ENCODE data around the gene NXF1.
"Not testable (repeated sequence)": the region's sequence is repeated elsewhere in the genome, so short reads cannot be mapped to it uniquely, and the experiment has no call there.

The NXF1 gene

DNA sequence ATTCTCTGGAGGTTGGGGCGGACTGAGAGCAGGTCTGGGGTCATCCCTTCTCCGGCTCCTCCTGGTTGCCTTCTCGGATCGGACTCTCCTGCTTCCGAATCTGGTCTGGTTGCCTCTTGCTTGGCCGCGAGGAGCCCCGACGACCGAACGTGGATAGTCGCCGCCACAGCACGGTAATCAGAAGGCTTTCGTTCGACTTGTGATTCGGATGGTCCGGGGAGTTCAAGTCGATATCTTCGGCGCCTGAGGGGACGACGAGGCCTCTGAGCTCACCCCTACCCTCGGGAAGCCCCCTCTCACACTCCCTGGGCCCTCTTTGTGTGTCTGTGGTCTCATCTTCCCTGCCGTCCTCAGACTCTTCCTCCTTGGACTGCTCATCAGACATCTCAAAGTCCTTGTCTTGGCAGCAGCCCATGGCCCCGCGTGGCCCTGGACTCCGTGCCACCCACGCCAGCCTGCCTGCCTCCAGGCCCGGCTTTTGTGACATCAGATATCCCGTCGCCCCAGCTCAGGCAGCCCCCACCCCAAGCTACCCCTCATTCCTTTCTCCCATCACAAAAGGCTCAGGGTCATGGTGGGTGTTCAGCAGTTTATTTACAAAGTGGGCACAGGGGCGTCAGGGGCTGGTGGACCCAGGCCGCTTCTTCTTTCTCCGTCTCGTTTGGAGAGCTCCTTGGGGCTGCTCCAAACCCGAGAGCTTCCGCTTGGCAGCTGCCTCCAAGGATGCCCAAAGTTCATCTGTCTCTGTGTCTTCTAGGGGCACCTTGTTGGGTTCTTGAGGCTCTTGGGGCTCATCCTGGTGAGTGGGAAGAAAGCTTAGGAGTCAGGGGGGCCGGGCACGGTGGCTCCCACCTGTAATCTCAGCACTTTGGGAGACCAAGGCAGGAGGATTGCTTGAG is 27.3 kb upstream of the NXF1 start, which contains the start of gene TEX54:
TEX54 (minus strand) TSS at position 506 of the 899 bp plus-strand sequence.
- DNase-seq (ENCODE audit: low read depth), result no peak

DNA sequence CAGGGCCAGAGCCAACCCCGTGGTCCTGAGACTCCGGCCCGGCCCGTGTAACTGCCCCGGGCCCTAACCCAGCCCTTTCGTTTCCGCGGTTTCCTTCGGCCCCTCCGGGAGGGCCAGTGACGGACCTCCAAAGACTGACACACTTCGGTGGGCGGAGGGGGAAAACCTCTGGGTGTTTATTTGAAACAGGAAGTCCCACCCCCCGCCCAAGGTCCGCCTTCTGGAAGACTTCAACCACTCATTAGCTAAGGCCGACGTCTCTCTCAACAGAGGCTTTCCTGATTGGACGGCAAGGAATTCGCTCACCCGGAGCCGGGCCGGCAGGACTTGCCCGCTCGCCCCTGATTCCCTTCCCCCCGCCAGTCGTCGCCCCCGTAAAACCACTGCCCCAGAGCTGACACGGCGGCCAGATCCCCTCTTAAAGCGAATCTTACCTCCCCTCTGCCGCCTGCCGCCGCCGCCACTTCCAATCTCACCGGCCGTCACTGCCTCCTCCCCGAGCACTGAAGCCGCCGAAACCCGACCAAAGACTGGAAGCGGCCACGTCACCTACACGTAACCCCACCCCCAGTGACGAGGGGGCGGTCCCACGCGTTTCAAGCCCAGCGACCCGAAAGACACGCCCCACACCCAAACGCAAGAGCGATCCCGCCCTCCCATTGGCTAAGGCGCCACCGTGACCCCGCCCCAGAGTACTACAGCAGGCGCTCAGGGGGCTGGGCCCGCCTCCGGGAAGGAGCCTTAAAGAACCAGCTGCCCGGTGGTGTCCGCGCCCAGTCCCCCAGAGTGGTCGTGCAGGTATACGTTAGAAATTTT is 26.5 kb upstream of the NXF1 start, which contains the start of gene STX5:
STX5 (minus strand) TSS at position 532 of the 816 bp plus-strand sequence. CDS start 808 bp downstream, outside the sequence.
- peak; percentile 99 for DNase-seq (ENCODE audit: low read depth)

DNA sequence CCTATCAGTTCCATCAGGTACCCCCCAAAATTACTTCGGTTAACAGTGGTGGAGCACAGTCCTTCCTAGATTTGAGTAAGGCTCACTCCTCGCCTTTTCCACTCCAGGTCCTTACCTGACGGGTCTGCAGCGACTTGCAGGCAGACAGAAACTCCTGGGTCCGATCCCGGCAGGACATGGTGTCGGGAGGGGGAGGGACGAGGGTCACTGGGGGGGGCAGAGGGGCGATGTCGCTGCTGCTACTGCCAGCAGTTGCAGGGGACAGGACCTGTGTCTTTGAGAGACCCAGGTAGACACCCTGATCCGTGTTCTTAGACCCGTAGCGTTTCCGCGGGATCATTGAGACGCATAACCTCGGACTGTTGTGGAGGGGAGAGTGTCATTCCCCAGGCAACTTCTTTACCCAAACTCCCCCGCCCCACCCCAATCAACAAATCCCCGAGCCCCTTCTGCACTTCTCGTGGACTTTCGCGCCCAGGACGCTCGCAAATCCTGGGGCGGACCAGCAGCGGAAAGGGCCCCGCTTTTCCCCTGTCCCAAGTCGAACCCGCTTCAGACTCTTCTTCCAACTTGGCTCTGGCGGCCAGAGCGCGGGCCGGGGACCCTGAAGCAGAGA is 25.8 kb upstream of the NXF1 start:
- DNase-seq (ENCODE audit: low read depth), result no peak

DNA sequence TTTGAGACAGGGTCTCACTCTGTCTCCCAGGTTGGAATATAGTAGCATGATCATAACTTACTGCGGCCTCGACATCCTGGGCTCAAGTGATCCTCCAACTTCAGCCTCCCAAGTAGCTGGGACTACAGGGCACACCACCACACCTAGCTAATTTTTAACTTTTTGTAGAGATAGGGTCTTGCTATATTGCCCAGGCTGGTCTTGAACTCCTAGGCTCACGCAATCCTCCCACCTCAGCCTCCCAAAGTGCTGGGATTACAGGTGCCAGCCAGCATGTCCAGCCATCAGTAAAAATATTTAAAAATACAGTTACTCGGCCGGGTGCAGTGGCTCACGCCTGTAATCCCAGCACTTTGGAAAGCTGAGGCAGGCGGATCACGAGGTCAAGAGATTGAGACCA is 22.9 kb upstream of the NXF1 start:
- DNase-seq (ENCODE audit: low read depth), result not testable (repeated sequence)

DNA sequence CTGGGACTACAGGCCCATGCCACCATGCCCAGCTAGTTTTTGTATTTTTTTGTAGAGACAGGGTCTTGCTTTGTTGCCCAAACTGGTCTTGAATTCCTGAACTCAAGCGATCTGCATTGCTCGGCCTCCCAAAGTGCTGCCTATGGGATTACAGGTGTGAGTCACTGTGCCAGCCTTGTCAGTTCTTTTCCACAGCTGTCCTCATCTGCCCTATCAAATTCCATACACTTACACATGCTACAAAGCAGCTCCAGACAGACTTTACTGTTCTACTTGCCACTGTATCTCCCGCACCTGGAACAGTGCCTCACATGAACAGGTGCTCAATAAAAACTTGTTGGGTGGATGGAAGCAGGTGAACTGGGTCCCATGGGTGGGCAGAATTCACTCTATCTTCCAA is 18.4 kb upstream of the NXF1 start:
- DNase-seq (ENCODE audit: low read depth), result no peak

DNA sequence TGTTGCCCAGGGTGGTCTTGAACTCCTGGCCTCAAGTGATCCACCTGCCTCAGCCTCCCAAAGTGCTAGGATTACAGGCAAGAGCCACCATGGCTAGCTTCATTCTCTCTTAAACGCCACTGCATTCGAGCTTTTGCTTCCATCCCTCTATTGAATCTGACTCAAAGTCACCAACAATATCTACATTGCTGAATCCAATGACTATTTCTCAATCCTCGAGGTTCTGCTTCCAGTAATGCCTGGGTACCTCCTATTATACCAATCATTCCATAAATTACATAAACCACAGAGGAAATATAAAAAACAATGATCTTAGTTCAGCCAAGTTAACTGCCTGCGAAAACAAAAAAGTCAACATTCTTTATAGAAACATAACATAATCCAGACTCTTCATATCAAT is 11.9 kb upstream of the NXF1 start:
- no peak for DNase-seq (ENCODE audit: low read depth)

DNA sequence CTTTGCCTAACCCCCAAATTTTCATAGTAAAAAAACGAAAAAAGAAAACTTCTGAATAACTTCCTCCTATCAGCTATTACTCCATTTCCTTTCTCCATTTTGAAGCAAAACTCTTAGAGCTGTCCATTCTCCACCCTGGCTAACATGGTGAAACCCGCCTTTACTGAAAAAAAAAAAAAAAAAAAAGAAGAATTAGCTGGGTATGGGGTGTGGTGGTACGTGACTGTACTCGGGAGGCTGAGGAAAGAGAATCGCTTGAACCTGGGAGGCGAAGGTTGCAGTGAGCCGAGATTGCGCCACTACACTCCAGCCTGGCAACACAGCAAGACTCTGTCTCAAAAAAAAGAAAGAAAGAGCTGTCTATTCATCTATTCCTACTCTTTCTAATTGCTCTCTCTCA is 11.3 kb upstream of the NXF1 start:
- no peak for DNase-seq (ENCODE audit: low read depth)

DNA sequence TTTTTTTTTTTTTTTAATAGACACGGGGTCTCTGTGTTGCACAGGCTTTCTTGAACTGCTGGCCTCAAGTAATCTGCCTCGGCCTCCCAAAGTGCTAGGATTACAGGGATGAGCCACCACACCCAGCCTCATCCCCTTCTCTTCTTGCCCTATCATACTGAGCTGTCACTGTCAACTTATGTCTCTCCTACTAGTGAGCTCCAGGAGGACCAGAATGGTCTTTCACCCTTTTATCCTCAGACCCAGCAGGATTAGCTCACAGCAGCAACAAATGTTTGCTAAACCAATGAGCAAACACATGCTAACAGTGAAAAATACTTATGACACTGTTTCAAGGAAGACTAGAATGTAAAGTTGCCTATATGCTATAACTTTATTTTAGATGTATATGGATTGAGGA is 6.4 kb upstream of the NXF1 start:
- no peak for DNase-seq (ENCODE audit: low read depth)

DNA sequence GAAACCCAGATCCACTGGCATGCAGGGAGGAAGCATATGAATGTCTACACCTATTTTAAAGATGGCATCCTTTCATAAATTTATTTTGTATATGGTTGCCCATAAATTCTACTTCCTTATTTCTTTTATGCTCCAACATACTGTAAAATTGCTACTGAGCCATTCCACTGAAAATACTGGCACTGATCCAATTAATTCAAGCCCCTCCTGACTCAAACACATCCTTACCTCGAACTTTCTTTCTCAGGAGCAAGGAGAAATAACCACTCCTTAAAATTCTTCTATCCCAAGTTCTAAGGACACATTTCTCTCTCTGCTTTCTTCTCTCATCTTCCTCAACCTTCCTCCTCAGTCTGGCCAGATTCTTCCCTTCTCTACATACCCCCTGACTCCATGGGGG is 5.5 kb upstream of the NXF1 start:
- no peak for DNase-seq (ENCODE audit: low read depth)

DNA sequence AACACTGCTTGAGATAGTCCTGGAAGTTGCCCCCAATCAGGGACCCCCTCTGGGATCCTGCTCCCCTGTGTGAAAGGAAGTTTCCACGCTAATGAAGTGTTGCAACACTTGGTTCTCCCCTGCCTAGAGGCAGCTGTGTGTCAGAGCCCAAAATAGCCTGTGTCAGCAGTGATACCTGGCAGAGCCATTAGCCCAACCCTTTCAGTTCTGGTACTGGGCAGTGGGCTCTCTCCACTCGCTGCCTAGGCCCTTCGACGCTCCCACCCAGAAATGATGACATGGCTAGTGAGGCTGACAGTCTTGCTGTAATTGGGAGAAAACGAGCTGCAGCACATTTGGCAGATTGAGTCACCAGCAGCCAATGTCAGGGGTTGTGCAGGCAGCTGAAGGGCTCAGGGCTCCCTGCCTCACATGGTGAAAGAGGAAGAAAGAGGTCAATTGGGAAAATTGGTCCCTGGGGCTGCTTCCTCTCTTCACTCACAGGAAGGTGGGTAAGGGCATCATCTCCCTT is 1.4 kb upstream of the NXF1 start:
- DNase-seq (ENCODE audit: low read depth), result no peak

DNA sequence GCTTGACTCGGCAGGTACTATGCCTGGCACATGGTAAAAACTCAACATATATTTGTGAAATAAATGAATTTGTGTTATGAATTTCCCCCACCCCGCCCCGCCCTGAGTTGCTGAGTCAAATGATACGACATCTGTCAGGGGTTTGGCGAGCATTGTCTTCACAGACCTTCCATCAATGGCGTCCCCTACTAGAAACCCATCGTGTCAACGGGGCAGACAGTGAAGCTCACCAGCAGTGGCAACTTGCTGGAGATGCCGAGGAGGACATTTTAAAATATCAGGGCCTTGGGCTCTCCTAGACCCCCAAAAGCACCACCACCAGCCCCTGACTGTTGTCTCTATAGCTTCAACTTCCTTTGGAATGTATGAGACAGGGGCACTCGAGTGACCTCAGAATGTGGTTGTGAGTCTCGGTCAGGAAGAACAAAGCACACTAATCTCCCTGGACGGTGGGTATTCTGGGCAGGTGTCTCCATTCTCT is 761 bp upstream of the NXF1 start:
- DNase-seq (ENCODE audit: low read depth), result no peak

DNA sequence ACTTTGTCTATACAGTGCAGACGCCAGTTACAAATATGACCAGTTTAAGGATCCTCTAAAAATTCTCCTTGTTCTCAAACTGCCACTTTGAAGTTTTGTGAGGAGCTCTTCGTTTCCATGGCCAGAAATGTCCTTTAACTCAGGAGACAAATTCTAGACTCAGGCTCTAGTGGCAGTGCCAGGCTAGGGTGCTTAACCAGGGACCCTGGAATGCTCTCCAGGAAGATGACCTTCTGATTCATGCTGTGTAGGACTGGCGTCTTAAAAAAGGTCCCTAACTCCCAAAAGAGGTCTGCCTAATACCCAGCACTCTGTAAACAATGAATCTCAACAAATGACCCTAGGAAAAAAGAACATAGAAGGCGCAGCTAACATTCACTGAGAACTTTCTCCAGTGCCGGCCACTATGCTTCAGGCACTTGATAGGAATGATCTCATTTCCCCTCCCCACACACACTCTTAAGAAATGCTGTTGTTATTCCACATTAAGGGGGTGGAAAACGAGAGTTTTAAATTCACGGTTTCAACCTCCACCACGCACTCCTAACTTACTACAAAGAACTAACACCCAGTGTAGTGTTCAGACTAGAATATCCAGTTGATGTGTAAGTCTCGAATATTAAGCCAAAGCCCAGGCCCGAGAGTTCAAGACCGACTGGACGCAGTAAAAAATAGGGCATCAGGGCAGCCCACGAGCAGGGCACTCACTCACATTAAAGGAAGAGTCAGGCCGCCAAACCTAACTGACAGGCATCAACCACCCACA is 747 bp downstream of the NXF1 start:
- DNase-seq (ENCODE audit: low read depth), result no peak

DNA sequence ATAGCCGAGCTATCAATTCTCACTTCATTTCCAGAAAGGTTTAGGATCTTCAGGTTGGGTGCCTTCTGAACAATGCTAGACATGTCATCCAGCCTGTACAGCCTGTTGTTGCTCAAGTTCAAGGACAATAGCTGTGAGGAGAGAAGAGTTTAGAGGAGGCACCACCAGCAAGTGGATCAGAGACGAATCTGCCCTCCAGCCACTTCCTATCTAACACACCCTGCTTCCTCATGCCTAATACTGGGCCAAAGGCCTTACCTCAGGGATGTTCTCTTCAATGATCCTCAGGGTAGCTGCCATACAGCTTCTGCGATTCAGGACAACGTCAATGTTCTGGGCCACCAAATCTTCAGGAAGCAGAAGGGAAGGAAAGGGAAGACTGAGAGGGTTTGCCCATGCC is 4.2 kb downstream of the NXF1 start:
- DNase-seq (ENCODE audit: low read depth), result no peak

DNA sequence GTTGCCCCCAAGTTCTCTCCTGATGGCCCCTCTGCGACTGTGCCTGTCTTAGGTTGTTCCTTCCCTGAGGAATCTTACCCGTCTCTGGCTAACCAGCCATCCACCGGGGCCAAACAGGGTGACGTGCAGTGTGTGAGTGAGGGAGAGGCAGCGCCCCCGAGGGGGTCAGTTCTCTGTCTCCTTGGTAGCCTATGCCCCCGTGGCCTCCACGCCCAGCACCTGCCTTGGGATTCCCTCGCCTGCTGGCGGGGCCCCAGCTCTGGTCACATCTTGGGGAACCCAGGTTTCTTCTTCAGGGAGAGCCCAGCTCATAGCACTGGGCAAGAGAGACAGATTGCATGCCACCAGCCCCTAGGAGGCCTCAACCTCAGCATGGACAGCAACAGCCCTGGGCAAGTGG is 5.8 kb downstream of the NXF1 start:
- no peak for DNase-seq (ENCODE audit: low read depth)

DNA sequence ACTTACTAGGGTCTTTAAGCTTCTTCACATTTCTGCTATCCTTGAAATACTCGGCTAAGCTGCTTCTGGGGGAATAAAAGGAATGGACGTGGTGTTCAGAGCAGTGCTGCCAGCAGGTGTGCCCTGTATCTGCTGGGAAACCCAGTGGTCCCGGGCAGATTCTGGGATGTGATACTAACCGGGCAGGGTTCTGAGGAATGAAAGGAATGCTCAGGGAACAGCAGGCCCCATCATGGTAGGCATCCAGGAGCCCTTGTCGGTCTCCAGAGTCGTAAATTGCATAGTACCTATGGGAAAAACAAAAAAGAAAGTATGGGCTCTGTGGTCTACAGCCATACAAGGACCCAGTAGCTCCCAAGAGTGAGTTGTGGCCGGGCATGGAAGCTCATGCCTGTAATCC is 9.0 kb downstream of the NXF1 start:
- DNase-seq (ENCODE audit: low read depth), result no peak

DNA sequence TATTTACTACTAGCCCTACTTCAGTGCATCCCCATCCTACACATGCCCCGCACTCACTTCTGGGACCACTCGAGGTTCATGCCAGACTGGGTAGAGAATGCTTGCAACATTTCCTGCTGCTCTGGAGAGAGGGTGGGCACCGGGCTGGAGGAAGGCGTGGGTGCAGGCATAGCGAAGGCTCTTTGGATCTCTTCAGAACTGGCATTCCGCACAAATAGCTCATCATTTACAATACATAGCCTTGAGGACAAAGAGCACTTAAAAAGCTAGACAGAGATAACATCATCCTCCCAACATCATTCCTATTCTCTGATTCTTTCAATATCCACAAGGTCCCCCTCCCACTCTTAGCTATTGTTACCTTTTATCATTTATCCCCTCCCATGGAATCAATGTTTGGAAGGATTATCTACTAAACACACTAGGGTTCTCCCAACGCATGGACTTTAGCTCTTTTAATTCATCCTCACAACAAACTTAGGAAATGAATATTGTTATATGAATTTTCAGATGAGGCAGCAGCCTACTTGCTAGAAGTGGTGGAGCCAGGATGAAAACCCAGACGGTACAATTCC is 11.0 kb downstream of the NXF1 start:
- no peak for DNase-seq (ENCODE audit: low read depth)

DNA sequence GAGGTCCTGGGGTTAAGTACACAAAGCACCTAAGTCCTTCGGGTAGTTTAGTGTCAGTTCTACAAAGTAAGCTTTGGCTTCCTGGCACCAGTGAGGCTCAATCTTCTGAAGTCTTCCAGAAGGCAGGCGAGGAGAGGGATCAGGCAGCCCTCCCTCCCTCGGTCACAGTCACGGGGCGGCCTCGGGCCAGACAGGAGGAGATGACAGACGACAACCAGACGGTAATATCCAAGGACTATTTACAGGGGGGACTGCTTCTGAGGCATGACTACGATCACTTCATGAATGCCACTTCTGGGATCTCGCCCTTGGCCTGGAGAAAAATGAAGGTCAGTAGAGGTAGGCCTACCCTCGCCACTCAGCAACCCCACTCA is 13.1 kb downstream of the NXF1 start:
- no peak for DNase-seq (ENCODE audit: low read depth)

DNA sequence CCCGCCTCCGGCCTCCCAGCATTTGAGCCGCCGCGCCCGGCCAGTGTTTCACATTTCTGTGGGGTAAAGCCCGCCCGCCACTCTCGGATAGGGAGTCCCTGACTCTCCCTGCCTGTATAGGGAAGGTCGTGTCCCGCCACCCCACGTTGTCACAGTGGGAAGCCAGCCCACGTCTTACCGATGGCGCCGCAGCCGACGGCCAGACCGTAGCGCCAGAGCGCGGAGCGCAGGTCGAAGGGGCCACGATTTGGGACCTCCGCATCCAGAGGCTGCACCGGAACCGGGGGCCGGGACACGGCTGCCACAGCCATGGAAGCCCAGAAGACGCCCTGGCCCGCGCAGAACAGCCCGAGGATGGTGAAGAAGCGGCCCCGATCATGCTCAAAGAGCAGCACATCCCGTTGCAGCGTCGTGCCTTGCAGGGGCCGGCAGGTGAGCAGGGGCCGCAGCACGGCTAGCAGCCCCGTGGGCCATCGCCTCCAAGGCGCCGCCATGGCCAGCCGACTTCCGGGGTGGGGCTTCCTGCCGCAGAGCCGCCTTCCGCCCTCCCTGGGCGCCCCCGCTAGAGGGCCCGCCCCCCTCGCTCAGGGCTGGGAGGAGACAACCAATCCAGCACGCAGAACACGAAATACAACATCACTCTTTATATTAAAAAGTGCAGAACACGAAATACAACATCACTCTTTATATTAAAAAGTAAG is 13.6 kb downstream of the NXF1 start, which contains the start of gene TMEM223:
TMEM223 (minus strand) TSS at position 506 of the 701 bp plus-strand sequence; CDS start at position 494, 12 bp downstream.
- no peak for DNase-seq (ENCODE audit: low read depth)

DNA sequence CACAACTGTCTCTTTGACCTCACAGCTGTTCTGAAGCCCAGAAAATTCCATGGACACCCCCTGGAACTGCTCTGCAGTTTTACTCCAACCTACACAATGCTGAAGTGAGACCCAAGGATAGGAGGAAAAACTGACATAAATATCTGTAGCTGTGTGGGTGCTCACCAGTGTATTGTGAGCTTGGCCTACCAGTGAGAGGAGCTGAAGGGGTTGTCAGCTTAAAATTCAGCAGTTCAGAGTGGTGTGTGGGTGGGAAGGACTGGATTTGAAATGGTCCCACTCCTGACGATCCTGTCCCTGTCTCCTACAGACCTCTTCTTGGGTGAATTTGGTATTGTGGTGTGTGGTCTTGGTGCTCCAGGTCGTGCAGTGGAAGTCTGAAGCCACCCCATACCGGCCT is 15.7 kb downstream of the NXF1 start:
- no peak for DNase-seq (ENCODE audit: low read depth)

DNA sequence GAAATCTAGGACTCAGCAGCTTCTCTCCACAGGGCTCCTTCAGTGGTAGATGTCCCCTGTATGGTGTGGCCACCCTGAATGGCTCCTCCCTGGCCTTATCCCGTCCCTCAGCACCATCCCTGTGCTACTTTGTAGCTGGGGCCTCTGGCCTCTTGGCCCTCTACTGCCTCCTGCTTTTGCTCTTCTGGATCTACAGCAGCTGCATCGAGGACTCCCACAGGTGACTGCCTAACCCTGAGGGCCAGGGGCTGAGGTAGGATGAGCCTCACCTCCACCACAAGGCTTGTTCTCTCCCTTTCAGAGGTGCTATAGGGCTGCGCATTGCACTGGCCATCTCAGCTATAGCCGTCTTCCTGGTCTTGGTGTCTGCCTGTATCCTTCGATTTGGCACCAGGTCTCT is 16.2 kb downstream of the NXF1 start:
- DNase-seq (ENCODE audit: low read depth), result no peak

Measured in HS-27A (cell line).